ENCODE results near the gene NAV2.

DNA sequence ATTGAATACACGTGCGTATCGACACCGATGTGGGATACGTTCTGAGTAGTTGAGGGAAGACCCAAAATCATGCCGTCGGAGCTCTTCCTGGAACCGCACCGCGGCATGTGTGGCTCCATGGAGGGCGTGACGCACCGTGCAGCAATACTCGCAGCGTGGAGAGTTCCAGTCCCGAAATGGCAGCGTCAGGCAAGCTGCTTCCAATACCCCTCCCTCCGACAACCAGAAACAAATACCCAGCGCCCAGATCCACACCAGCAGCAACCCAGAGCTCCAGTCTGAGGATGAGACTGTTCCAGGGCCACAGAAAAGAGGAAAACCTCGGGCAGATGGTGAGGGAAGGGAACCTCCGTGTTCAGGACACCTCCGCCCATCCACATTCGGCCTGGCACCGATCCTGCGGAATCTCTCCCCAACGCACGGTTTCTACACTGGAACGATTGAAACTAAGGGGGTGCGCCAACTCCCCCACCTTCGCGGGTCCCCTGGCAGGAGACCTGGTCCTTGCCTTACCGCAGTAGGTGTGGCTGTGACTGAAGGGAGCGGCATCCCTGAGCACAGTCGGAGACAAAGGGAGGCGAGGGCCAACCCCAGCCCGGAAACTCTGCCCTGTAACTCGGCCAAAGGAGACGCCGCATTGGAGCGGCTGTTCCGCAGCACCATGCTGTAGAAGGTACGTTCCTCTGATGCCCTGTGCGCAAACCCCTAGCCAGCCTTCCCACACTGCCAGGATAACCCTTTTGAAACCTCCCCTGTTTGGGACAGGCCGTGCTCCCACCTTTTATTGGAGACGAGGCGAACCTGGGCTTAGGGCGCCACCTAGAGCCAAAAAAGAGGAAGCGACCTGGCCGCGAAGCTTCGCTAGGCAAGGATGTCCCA is 419.4 kb downstream of the NAV2 start:
- TF ChIP-seq CTCF (conservative IDR thresholded peaks at IDR 0.05 in 1 of 2, IDR thresholded peaks at IDR 0.05 in 1 of 2; ENCODE audit: low read depth in 1 of 2, low read length in 2 of 2) (peak; percentile 92), EZH2 (IDR thresholded peaks at IDR 0.05; ENCODE audit: low read length, missing control alignments) (no peak)
